IMR-90 (cell line): Measurements from ENCODE around the gene ZC3H8. TPM values are rescaled to one million over a fixed set of nuclear protein-coding genes. Genes with fewer than 3 reads are reported as not detected.

ENCODE experiments used
- ATAC-seq: fragments of 200-7000 bp; cut with Tn5 transposase; 2 replicates; pipeline ENCODE4 v1.9.1; 2020; ENCODE audit warnings: low read depth, mild to moderate bottlenecking, moderate library complexity
- BruUV-seq: library from RNA; stranded (reverse); fragments of 400-500 nt; replicated peaks from 2 replicates; lab custom pipeline; 2021; lab: Mats Ljungman, UMichigan
- CTCF ChIA-PET: fragments of 300-600 bp; formaldehyde crosslinking; extraction: SDS; loops from one replicate; lab custom pipeline; 2021; ENCODE audit warnings: antibody characterized with exemption; lab: Yijun Ruan, JAX
- POLR2A ChIA-PET: fragments of 300-600 bp; sonication (Branson Sonifier 250); formaldehyde crosslinking; loops from one replicate; lab custom pipeline; 2022; ENCODE audit warnings: antibody characterized with exemption; ENCODE audit not compliant: unreplicated experiment; lab: Charles Lee
- DNase-seq: peaks from one replicate; pipeline ENCODE4 v3.0.0; 2013
- H2AFZ ChIP-seq: replicated peaks from 2 replicates; pipeline ENCODE3; 2013; ENCODE audit warnings: low read length, mild to moderate bottlenecking; ENCODE audit not compliant: poor library complexity
- H2AK5ac ChIP-seq: 2 replicates; pipeline ENCODE4 v1.6.1; 2013; ENCODE audit warnings: low read depth, low read length, inconsistent platforms
- H2AK9ac ChIP-seq: replicated peaks from 2 replicates; pipeline ENCODE3; 2013; ENCODE audit warnings: mild to moderate bottlenecking, low read depth, low read length, moderate library complexity; ENCODE audit not compliant: poor library complexity
- H2BK120ac ChIP-seq: 2 replicates; pipeline ENCODE4 v1.6.1; 2013; ENCODE audit warnings: low read depth, low read length, inconsistent platforms
- H2BK15ac ChIP-seq: 3 replicates; pipeline ENCODE4 v1.6.1; 2013; ENCODE audit warnings: low read depth, low read length, inconsistent platforms
- H2BK20ac ChIP-seq: 2 replicates; pipeline ENCODE4 v1.6.1; 2013; ENCODE audit warnings: low read depth, mild to moderate bottlenecking, inconsistent platforms, low read length, moderate library complexity
- H2BK5ac ChIP-seq: 2 replicates; pipeline ENCODE4 v1.6.1; 2013; ENCODE audit warnings: mild to moderate bottlenecking, low read depth, low read length, inconsistent platforms; ENCODE audit not compliant: poor library complexity, severe bottlenecking
- H3K14ac ChIP-seq: replicated peaks from 2 replicates; pipeline ENCODE4 v1.6.1; 2013; ENCODE audit warnings: low read depth, low read length, inconsistent platforms
- H3K18ac ChIP-seq: 2 replicates; pipeline ENCODE4 v1.6.1; 2013; ENCODE audit warnings: low read depth, low read length, control low read depth
- H3K23ac ChIP-seq: 2 replicates; pipeline ENCODE4 v1.6.1; 2013; ENCODE audit warnings: low read depth, low read length, inconsistent platforms
- H3K27ac ChIP-seq: 2 replicates; pipeline ENCODE4 v1.5.1; 2013; ENCODE audit warnings: mild to moderate bottlenecking, control low read depth, low read length; ENCODE audit not compliant: insufficient read depth
- H3K27me3 ChIP-seq: 2 replicates; pipeline ENCODE4 v1.6.1; 2013; ENCODE audit warnings: low read length; ENCODE audit not compliant: control insufficient read depth, insufficient read depth
- H3K36me3 ChIP-seq: 2 replicates; pipeline ENCODE4 v1.6.1; 2013; ENCODE audit warnings: low read length, mixed read lengths; ENCODE audit not compliant: control insufficient read depth, insufficient read depth
- H3K4ac ChIP-seq: 2 replicates; pipeline ENCODE4 v1.6.1; 2013; ENCODE audit warnings: low read depth, low read length, inconsistent platforms
- H3K4me1 ChIP-seq: 2 replicates; pipeline ENCODE4 v1.6.1; 2013; ENCODE audit warnings: low read length, mixed read lengths; ENCODE audit not compliant: control insufficient read depth, insufficient read depth
- H3K4me2 ChIP-seq: 2 replicates; pipeline ENCODE4 v1.6.1; 2013; ENCODE audit warnings: low read depth, mild to moderate bottlenecking, control low read depth, low read length, moderate library complexity
- H3K4me3 ChIP-seq: 2 replicates; pipeline ENCODE4 v1.5.1; 2013; ENCODE audit warnings: low read depth, mild to moderate bottlenecking, control low read depth, low read length, moderate library complexity; ENCODE audit not compliant: insufficient read depth
- H3K56ac ChIP-seq: 2 replicates; pipeline ENCODE4 v1.6.1; 2013; ENCODE audit warnings: low read length, inconsistent platforms; ENCODE audit not compliant: insufficient read depth; ENCODE audit errors: extremely low read depth
- H3K79me1 ChIP-seq, 2 experiments: 2 replicates each; pipeline ENCODE4 v1.6.1; 2013; ENCODE audit warnings: low read length in 2 of 2, inconsistent platforms in 1 of 2, low read depth in 1 of 2
- H3K9ac ChIP-seq: 2 replicates; pipeline ENCODE4 v1.6.1; 2013; ENCODE audit warnings: low read depth, low read length, control low read depth
- H3K9me1 ChIP-seq: 2 replicates; pipeline ENCODE4 v1.6.1; 2013; ENCODE audit warnings: low read length, inconsistent platforms; ENCODE audit not compliant: insufficient read depth
- H3K9me3 ChIP-seq: 2 replicates; pipeline ENCODE4 v1.6.1; 2013; ENCODE audit warnings: low read length; ENCODE audit not compliant: control insufficient read depth, insufficient read depth
- H4K20me1 ChIP-seq: 2 replicates; pipeline ENCODE4 v1.6.1; 2013; ENCODE audit warnings: low read length, inconsistent platforms; ENCODE audit not compliant: insufficient read depth
- H4K5ac ChIP-seq: 2 replicates; pipeline ENCODE4 v1.6.1; 2013; ENCODE audit warnings: mild to moderate bottlenecking, low read depth, low read length, control low read depth
- H4K8ac ChIP-seq, 2 experiments: 2 replicates each; pipeline ENCODE4 v1.6.1; 2013; ENCODE audit warnings: low read depth in 2 of 2, low read length in 2 of 2, control low read depth in 1 of 2, inconsistent platforms in 1 of 2
- H4K91ac ChIP-seq: 2 replicates; pipeline ENCODE4 v1.6.1; 2013; ENCODE audit warnings: low read depth, low read length, inconsistent platforms; ENCODE audit not compliant: insufficient read depth
- BHLHE40 ChIP-seq: fragments of 150-350 bp; IDR thresholded peaks from 2 replicates; pipeline ENCODE4 v1.6.1; 2016; ENCODE audit warnings: mild to moderate bottlenecking, low read depth, low read length
- CEBPB ChIP-seq: IDR thresholded peaks from 2 replicates; pipeline ENCODE4 v1.6.1; 2012; ENCODE audit warnings: low read depth, low read length, improper control_type of control experiment
- CHD1 ChIP-seq: IDR thresholded peaks from 2 replicates; pipeline ENCODE4 v1.6.1; 2012; ENCODE audit warnings: low read depth, low read length, improper control_type of control experiment
- FOS ChIP-seq: fragments of 150-350 bp; IDR thresholded peaks from 2 replicates; pipeline ENCODE4 v1.6.1; 2016; ENCODE audit warnings: low read depth, low read length
- MAFK ChIP-seq: IDR thresholded peaks from 2 replicates; pipeline ENCODE4 v1.6.1; 2012; ENCODE audit warnings: low read depth, low read length, improper control_type of control experiment
- MAZ ChIP-seq: IDR thresholded peaks from 2 replicates; pipeline ENCODE4 v1.6.1; 2012; ENCODE audit warnings: low read depth, mild to moderate bottlenecking, low read length, improper control_type of control experiment, moderate library complexity, borderline replicate concordance
- MXI1 ChIP-seq: IDR thresholded peaks from 2 replicates; pipeline ENCODE4 v1.6.1; 2012; ENCODE audit warnings: low read depth, mild to moderate bottlenecking, low read length, moderate library complexity, borderline replicate concordance
- NFE2L2 ChIP-seq: fragments of 150-350 bp; IDR thresholded peaks from 2 replicates; pipeline ENCODE4 v1.6.1; 2016; ENCODE audit warnings: low read depth, mild to moderate bottlenecking, low read length
- POLR2A ChIP-seq: IDR thresholded peaks from 2 replicates; pipeline ENCODE4 v1.6.1; 2012; ENCODE audit warnings: mild to moderate bottlenecking, low read depth, low read length
- RAD21 ChIP-seq: IDR thresholded peaks from 2 replicates; pipeline ENCODE4 v1.6.1; 2012; ENCODE audit warnings: low read length, improper control_type of control experiment
- RCOR1 ChIP-seq: IDR thresholded peaks from 2 replicates; pipeline ENCODE4 v1.6.1; 2012; ENCODE audit warnings: mild to moderate bottlenecking, low read length, improper control_type of control experiment; ENCODE audit not compliant: insufficient replicate concordance
- RFX5 ChIP-seq: IDR thresholded peaks from 2 replicates; pipeline ENCODE4 v1.8.0; 2012; ENCODE audit warnings: low read depth, mild to moderate bottlenecking, low read length, moderate library complexity
- SMC3 ChIP-seq: fragments of 150-350 bp; IDR thresholded peaks from 2 replicates; pipeline ENCODE4 v1.6.1; 2016; ENCODE audit warnings: low read depth, mild to moderate bottlenecking, antibody characterized with exemption, low read length, moderate library complexity
- WGBS, 2 experiments: methylation state at CpG; one replicate each; pipeline versions ENCODE4 v1.1.5 to v1.1.7; 2013; ENCODE audit warnings: missing lambda C conversion rate in 2 of 2; ENCODE audit not compliant: insufficient read length in 1 of 2; ENCODE audit errors: extremely low coverage in 2 of 2; 5-methylcytosine and 5-hydroxymethylcytosine counted together
- dilution Hi-C: fragments of 300-500 bp; cut with HindIII; formaldehyde crosslinking; loops from one replicate; pipeline ENCODE4 v1.14.3; 2018; ENCODE audit warnings: low sequenced_read_pairs; ENCODE audit not compliant: unreplicated experiment
- in situ Hi-C: fragments of 300-500 bp; cut with MboI; formaldehyde crosslinking; loops from 3 replicates; pipeline ENCODE4 v1.14.3; 2019; ENCODE audit warnings: low sequenced_read_pairs, inconsistent platforms, mixed read lengths
- intact Hi-C: fragments of 100-400 bp; cut with micrococcal nuclease; formaldehyde crosslinking; loops from 2 replicates; pipeline ENCODE4 v1.10.0; 2022
- polyA plus RNA-seq, 3 experiments: library from polyadenylated mRNA; depleted of rRNA; stranded (reverse); fragments of >200 nt; gene quantifications; 2 replicates each; pipeline ENCODE4 v1.2.3, GENCODE V29; 2012; ENCODE audit warnings: low replicate concordance in 1 of 3
- total RNA-seq: library from RNA; depleted of rRNA; stranded (reverse); fragments of >200 nt; gene quantifications from 2 replicates; pipeline ENCODE4 v1.2.3, GENCODE V29; 2012
- TF ChIP-seq, protein P1 (sequence below): fragments of 150-350 bp; IDR thresholded peaks from 2 replicates; pipeline ENCODE4 v1.6.1; 2016; ENCODE audit warnings: low read depth, mild to moderate bottlenecking, low read length, moderate library complexity, borderline replicate concordance
- TF ChIP-seq, protein P2 (sequence below): conservative IDR thresholded peaks from 2 replicates; pipeline ENCODE4 v1.5.1; 2012; ENCODE audit warnings: mild to moderate bottlenecking, low read depth, low read length, improper control_type of control experiment
- TF ChIP-seq, protein P3 (sequence below): fragments of 150-350 bp; IDR thresholded peaks from 2 replicates; pipeline ENCODE4 v1.6.1; 2017; ENCODE audit warnings: mild to moderate bottlenecking, antibody characterized with exemption, low read length, low read depth

ZC3H8 gene
- total and polyA plus RNA-seq, 2 of the 4 experiments (the other 2 are of a cell fraction): 0.18 to 1.6 TPM

DNA sequence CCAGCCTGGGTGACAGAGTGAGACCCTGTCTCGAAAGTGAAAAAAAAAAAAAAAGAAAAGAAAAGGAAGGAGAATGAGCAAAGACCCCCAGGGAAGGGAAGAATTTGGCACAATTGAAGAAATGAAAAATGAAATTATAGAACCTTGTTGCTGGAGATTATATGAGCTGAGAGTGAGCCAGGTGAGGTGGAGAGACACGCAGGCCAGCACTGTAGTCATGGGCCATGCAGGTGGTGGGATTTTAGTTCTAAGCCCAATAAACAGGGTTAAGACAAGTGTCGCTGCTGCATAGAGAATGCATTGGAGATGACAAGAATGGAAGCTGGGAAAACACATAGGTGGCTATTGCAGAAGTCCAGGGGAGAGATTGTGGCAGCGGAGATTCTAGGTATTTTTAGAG lies 84.3 kb downstream of the ZC3H8 start:
- no peak overlapping the region for H4K91ac ChIP-seq
- H3K4ac ChIP-seq: no peak overlapping the region
- no peak overlapping the region for H3K4me3 ChIP-seq
- no peak for DNase-seq
- no peak overlapping the region for H3K27ac ChIP-seq
- TF ChIP-seq POLR2A (no peak), RCOR1 (no peak), MAFK (no peak), MXI1 (no peak), FOS (no peak), NFE2L2 (no peak), BHLHE40 (no peak), RFX5 (no peak), CEBPB (no peak), CHD1 (no peak), RAD21 (no peak), SMC3 (no peak), MAZ (no peak)
- TF ChIP-seq, protein P1, sequence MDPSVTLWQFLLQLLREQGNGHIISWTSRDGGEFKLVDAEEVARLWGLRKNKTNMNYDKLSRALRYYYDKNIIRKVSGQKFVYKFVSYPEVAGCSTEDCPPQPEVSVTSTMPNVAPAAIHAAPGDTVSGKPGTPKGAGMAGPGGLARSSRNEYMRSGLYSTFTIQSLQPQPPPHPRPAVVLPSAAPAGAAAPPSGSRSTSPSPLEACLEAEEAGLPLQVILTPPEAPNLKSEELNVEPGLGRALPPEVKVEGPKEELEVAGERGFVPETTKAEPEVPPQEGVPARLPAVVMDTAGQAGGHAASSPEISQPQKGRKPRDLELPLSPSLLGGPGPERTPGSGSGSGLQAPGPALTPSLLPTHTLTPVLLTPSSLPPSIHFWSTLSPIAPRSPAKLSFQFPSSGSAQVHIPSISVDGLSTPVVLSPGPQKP: no peak
- TF ChIP-seq, protein P2, sequence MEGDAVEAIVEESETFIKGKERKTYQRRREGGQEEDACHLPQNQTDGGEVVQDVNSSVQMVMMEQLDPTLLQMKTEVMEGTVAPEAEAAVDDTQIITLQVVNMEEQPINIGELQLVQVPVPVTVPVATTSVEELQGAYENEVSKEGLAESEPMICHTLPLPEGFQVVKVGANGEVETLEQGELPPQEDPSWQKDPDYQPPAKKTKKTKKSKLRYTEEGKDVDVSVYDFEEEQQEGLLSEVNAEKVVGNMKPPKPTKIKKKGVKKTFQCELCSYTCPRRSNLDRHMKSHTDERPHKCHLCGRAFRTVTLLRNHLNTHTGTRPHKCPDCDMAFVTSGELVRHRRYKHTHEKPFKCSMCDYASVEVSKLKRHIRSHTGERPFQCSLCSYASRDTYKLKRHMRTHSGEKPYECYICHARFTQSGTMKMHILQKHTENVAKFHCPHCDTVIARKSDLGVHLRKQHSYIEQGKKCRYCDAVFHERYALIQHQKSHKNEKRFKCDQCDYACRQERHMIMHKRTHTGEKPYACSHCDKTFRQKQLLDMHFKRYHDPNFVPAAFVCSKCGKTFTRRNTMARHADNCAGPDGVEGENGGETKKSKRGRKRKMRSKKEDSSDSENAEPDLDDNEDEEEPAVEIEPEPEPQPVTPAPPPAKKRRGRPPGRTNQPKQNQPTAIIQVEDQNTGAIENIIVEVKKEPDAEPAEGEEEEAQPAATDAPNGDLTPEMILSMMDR: no peak
- TF ChIP-seq, protein P3, sequence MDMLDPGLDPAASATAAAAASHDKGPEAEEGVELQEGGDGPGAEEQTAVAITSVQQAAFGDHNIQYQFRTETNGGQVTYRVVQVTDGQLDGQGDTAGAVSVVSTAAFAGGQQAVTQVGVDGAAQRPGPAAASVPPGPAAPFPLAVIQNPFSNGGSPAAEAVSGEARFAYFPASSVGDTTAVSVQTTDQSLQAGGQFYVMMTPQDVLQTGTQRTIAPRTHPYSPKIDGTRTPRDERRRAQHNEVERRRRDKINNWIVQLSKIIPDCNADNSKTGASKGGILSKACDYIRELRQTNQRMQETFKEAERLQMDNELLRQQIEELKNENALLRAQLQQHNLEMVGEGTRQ: no peak
- no peaks in the 10 kb centered on the region for H3K9me3 ChIP-seq
- no peaks in the 10 kb centered on the region; a peak in 1 of 4 replicates for H3K79me1 ChIP-seq
- no peak overlapping the region for H4K5ac ChIP-seq
- no peak overlapping the region for H3K23ac ChIP-seq
- no peak overlapping the region for H2AFZ ChIP-seq
- H3K36me3 ChIP-seq: no peaks in the 10 kb centered on the region
- H4K8ac ChIP-seq: no peak overlapping the region
- H4K20me1 ChIP-seq: no peaks in the 10 kb centered on the region
- H2BK5ac ChIP-seq: no peak overlapping the region
- no peak overlapping the region for H3K18ac ChIP-seq
- H3K4me2 ChIP-seq: no peak overlapping the region
- H3K14ac ChIP-seq: no peak overlapping the region
- H2BK120ac ChIP-seq: no peak overlapping the region
- no peak overlapping the region for H3K56ac ChIP-seq
- no TSS peak for BruUV-seq
- CTCF ChIA-PET: no interaction called here
- H2AK9ac ChIP-seq: no peak overlapping the region
- POLR2A ChIA-PET: no interaction called here
- H3K9me1 ChIP-seq: no peaks in the 10 kb centered on the region
- H3K4me1 ChIP-seq: no peaks in the 10 kb centered on the region
- no peak overlapping the region for H3K9ac ChIP-seq
- in situ Hi-C loops (no loop called here), dilution Hi-C loops (no loop called here), intact Hi-C loops (no loop called here)
- 88% methylated on average over 3 of the region's 4 CpGs; no CpG with 5 or more reads in 1 of the 2 experiments for WGBS, 2 experiments
- H2BK15ac ChIP-seq: no peak overlapping the region
- no peak for ATAC-seq
- H3K27me3 ChIP-seq: no peaks in the 10 kb centered on the region; the same call in 1 of the 2 replicates
- no peak overlapping the region for H2BK20ac ChIP-seq
- H2AK5ac ChIP-seq: no peak overlapping the region
